Activated CD4-positive, alpha-beta T cell treated with anti-CD3 and anti-CD28 coated beads, Interleukin-2, amount 50 U/mL, for 16 hours (primary cell): ENCODE data around the gene MORN4.
"Not testable (repeated sequence)": the region's sequence is repeated elsewhere in the genome, so short reads cannot be mapped to it uniquely, and the experiment has no call there.

ENCODE experiments used
- DNase-seq: peaks from one replicate; pipeline ENCODE4 v3.0.0-alpha.2; 2020

MORN4 gene

GRCh38 chr10:97596101-97597082 is 36.9 kb downstream of the MORN4 start:
- DNase-seq = no peak

- no peak for DNase-seq
Observed at GRCh38 chr10:97593421-97593820, 39.9 kb downstream of the MORN4 start.

- DNase-seq = no peak
Observed at GRCh38 chr10:97590748-97591495, 42.4 kb downstream of the MORN4 start.

GRCh38 chr10:97590082-97590747 is 43.1 kb downstream of the MORN4 start:
- peak; percentile 53 for DNase-seq

- no peak for DNase-seq
Observed at GRCh38 chr10:97589479-97589878, 43.8 kb downstream of the MORN4 start, which contains the start of gene C10orf62. TSS of gene C10orf62 (plus strand) at chr10:97589721. CDS start at chr10:97589898, 177 bp downstream.

- no peak for DNase-seq
Observed at GRCh38 chr10:97587183-97587582, 46.1 kb downstream of the MORN4 start.

- no peak for DNase-seq
Observed at GRCh38 chr10:97585439-97585811, 47.9 kb downstream of the MORN4 start.

- no peak for DNase-seq
Observed at GRCh38 chr10:97584798-97585438, 48.4 kb downstream of the MORN4 start.

GRCh38 chr10:97584060-97584797 is 49.1 kb downstream of the MORN4 start, which contains the start of gene HOGA1:
TSS of gene HOGA1 (plus strand) at chr10:97584389. CDS start at chr10:97584704, 315 bp downstream.
- no peak for DNase-seq

GRCh38 chr10:97583476-97583875 is 49.8 kb downstream of the MORN4 start:
- no peak for DNase-seq

- no peak for DNase-seq
Observed at GRCh38 chr10:97582169-97582568, 51.1 kb downstream of the MORN4 start.

- DNase-seq = no peak
Observed at GRCh38 chr10:97580421-97581367, 52.6 kb downstream of the MORN4 start.

GRCh38 chr10:97578171-97578844 is 55.0 kb downstream of the MORN4 start:
- no peak for DNase-seq

- no peak for DNase-seq
Observed at GRCh38 chr10:97577701-97578100, 55.6 kb downstream of the MORN4 start.

- not testable (repeated sequence) for DNase-seq
Observed at GRCh38 chr10:97576487-97576886, 56.8 kb downstream of the MORN4 start.

- DNase-seq = no peak
Observed at GRCh38 chr10:97575127-97575668, 58.1 kb downstream of the MORN4 start.

GRCh38 chr10:97574374-97575126 is 58.8 kb downstream of the MORN4 start:
- DNase-seq = no peak

- peak; percentile 37 for DNase-seq
Observed at GRCh38 chr10:97573672-97574071, 59.6 kb downstream of the MORN4 start.

- no peak for DNase-seq
Observed at GRCh38 chr10:97573021-97573420, 60.3 kb downstream of the MORN4 start.
